GM19238 (cell line): ENCODE data around the gene SLC27A1.

Experiments
- DNase-seq: peaks from one replicate; pipeline ENCODE4 v3.0.0; 2011; ENCODE audit warnings: low spot score; ENCODE audit not compliant: insufficient read length

The SLC27A1 gene

GRCh38 chr19:17470068-17470841 lies at the start of gene SLC27A1:
SLC27A1 (plus strand) TSS chr19:17470524; CDS start chr19:17470541, 17 bp downstream.
- peak; percentile 84 for DNase-seq

- no peak for DNase-seq
Measured at GRCh38 chr19:17421942-17422341, 48.4 kb upstream of the SLC27A1 start.

- DNase-seq: no peak
Measured at GRCh38 chr19:17423429-17424208, 46.7 kb upstream of the SLC27A1 start.

GRCh38 chr19:17424743-17425365 lies 45.5 kb upstream of the SLC27A1 start:
- DNase-seq: no peak

- DNase-seq: no peak
Measured at GRCh38 chr19:17429641-17430113, 40.6 kb upstream of the SLC27A1 start.

GRCh38 chr19:17431417-17431816 lies 38.9 kb upstream of the SLC27A1 start:
- DNase-seq: no peak

GRCh38 chr19:17435218-17435617 lies 35.1 kb upstream of the SLC27A1 start:
- DNase-seq: no peak

GRCh38 chr19:17436094-17436873 lies 34.0 kb upstream of the SLC27A1 start:
- no peak for DNase-seq

- no peak for DNase-seq
Measured at GRCh38 chr19:17436874-17437267, 33.5 kb upstream of the SLC27A1 start.

GRCh38 chr19:17441241-17442021 lies 28.9 kb upstream of the SLC27A1 start:
- no peak for DNase-seq

GRCh38 chr19:17445526-17446165 lies 24.7 kb upstream of the SLC27A1 start:
- no peak for DNase-seq

GRCh38 chr19:17447704-17448130 lies 22.6 kb upstream of the SLC27A1 start:
- DNase-seq: no peak

- DNase-seq: no peak
Measured at GRCh38 chr19:17448131-17448967, 22.0 kb upstream of the SLC27A1 start, which contains the start of gene TMEM221. TMEM221 (minus strand) TSS chr19:17448668; CDS start chr19:17448462, 206 bp downstream.

- no peak for DNase-seq
Measured at GRCh38 chr19:17450264-17451075, 19.9 kb upstream of the SLC27A1 start.

- no peak for DNase-seq
Measured at GRCh38 chr19:17451820-17452219, 18.5 kb upstream of the SLC27A1 start.

GRCh38 chr19:17454576-17455071 lies 15.7 kb upstream of the SLC27A1 start:
- no peak for DNase-seq

- no peak for DNase-seq
Measured at GRCh38 chr19:17455308-17456123, 14.8 kb upstream of the SLC27A1 start.
